Endothelial cell (in vitro differentiated cells): ENCODE measurements around the gene EARS2. TPM values are rescaled to one million over a fixed set of nuclear protein-coding genes. Genes with fewer than 3 reads are reported as not detected.
"Not testable (repeated sequence)": the region's sequence is repeated elsewhere in the genome, so short reads cannot be mapped to it uniquely, and the experiment has no call there.

Source experiments
- DNase-seq: peaks from one replicate; pipeline ENCODE4 v3.0.0; 2021; ENCODE audit warnings: low spot score
- H3K27ac Mint-ChIP-seq: one replicate; pipeline ENCODE4 v1.8.0; 2021; ENCODE audit warnings: mixed read lengths, inconsistent platforms; ENCODE audit not compliant: unreplicated experiment
- H3K27me3 Mint-ChIP-seq: one replicate; pipeline ENCODE4 v1.8.0; 2021; ENCODE audit warnings: mild to moderate bottlenecking, moderate library complexity, mixed read lengths, inconsistent platforms; ENCODE audit not compliant: unreplicated experiment
- H3K36me3 Mint-ChIP-seq: one replicate; pipeline ENCODE4 v1.8.0; 2021; ENCODE audit warnings: mild to moderate bottlenecking, low read depth, mixed read lengths, inconsistent platforms; ENCODE audit not compliant: unreplicated experiment
- H3K4me1 Mint-ChIP-seq: one replicate; pipeline ENCODE4 v1.8.0; 2021; ENCODE audit warnings: mild to moderate bottlenecking, mixed read lengths, inconsistent platforms; ENCODE audit not compliant: unreplicated experiment
- H3K4me3 Mint-ChIP-seq: one replicate; pipeline ENCODE4 v1.8.0; 2021; ENCODE audit warnings: mild to moderate bottlenecking, mixed read lengths, inconsistent platforms; ENCODE audit not compliant: unreplicated experiment
- H3K9me3 Mint-ChIP-seq: one replicate; pipeline ENCODE4 v1.8.0; 2021; ENCODE audit warnings: mixed read lengths, inconsistent platforms; ENCODE audit not compliant: unreplicated experiment
- total RNA-seq: library from RNA; stranded (reverse); fragmentation: NEBNext Ultra II Directional; extraction: Animal tissue kit (Norgen Biotek cat#: 25700); gene quantifications from one replicate; pipeline ENCODE4 v1.2.1, GENCODE V29; 2021; ENCODE audit not compliant: unreplicated experiment
- TF ChIP-seq, protein P1 (sequence below): fragments of 200-600 bp; sonication (generic); IDR thresholded peaks from one replicate; pipeline ENCODE4 v1.5.0; 2021; ENCODE audit warnings: antibody characterized with exemption; ENCODE audit not compliant: unreplicated experiment

The EARS2 gene
- total RNA-seq, 1 donor from 2014 or later, result 14.1 TPM

DNA sequence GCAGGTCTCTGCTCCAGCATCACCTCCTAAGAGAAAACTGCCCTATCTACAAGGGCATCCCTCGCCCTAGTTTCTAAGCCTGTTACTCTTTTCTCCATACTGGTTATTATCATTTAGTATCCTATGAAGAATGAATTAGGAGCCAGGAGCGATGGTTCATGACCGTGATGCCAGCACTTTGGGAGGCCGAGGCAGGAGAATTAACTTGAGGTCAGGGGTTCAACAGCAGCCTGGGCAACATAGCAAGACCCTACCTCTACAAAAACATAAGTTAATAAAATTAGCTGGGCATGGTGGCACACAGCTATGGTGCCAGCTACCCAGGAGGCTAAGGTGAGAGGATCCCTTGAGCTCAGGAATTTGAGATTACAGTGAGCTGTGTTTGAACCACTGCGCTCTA is 7.2 kb downstream of the EARS2 start:
- Mint-ChIP-seq H3K4me1 (peaks cover 4% of the 10 kb centered on the region), H3K36me3 (peaks cover 15% of the 10 kb centered on the region), H3K9me3 (no peaks in the 10 kb centered on the region), H3K27me3 (peaks cover 2% of the 10 kb centered on the region), H3K27ac (no peak overlapping the region), H3K4me3 (no peak overlapping the region)
- TF ChIP-seq, protein P1, sequence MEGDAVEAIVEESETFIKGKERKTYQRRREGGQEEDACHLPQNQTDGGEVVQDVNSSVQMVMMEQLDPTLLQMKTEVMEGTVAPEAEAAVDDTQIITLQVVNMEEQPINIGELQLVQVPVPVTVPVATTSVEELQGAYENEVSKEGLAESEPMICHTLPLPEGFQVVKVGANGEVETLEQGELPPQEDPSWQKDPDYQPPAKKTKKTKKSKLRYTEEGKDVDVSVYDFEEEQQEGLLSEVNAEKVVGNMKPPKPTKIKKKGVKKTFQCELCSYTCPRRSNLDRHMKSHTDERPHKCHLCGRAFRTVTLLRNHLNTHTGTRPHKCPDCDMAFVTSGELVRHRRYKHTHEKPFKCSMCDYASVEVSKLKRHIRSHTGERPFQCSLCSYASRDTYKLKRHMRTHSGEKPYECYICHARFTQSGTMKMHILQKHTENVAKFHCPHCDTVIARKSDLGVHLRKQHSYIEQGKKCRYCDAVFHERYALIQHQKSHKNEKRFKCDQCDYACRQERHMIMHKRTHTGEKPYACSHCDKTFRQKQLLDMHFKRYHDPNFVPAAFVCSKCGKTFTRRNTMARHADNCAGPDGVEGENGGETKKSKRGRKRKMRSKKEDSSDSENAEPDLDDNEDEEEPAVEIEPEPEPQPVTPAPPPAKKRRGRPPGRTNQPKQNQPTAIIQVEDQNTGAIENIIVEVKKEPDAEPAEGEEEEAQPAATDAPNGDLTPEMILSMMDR, result no peak
- DNase-seq, result no peak

- Mint-ChIP-seq H3K27ac (no peak overlapping the region), H3K36me3 (peaks cover 15% of the 10 kb centered on the region), H3K4me1 (no peaks in the 10 kb centered on the region), H3K9me3 (no peaks in the 10 kb centered on the region), H3K27me3 (no peaks in the 10 kb centered on the region), H3K4me3 (no peak overlapping the region)
- TF ChIP-seq, protein P1, result no peak
- no peak for DNase-seq
These were observed 12.7 kb downstream of the EARS2 start for GRCh38 chr16:23544436-23544835.

GRCh38 chr16:23540817-23541178 is 16.4 kb downstream of the EARS2 start:
- not testable (repeated sequence) for H3K4me1 Mint-ChIP-seq, H3K4me3 Mint-ChIP-seq, H3K27ac Mint-ChIP-seq, H3K9me3 Mint-ChIP-seq, H3K36me3 Mint-ChIP-seq, DNase-seq, H3K27me3 Mint-ChIP-seq

- Mint-ChIP-seq H3K9me3 (no peaks in the 10 kb centered on the region), H3K27ac (no peak overlapping the region), H3K27me3 (no peaks in the 10 kb centered on the region), H3K4me1 (no peaks in the 10 kb centered on the region), H3K4me3 (no peak overlapping the region), H3K36me3 (peaks cover 4% of the 10 kb centered on the region)
- TF ChIP-seq, protein P1, result no peak
- no peak for DNase-seq
These were observed 16.9 kb downstream of the EARS2 start for GRCh38 chr16:23539984-23540816.

GRCh38 chr16:23538919-23539278 is 18.3 kb downstream of the EARS2 start:
- no peaks in the 10 kb centered on the region for H3K9me3 Mint-ChIP-seq
- H3K4me1 Mint-ChIP-seq, result no peaks in the 10 kb centered on the region
- no peak overlapping the region for H3K27ac Mint-ChIP-seq
- H3K27me3 Mint-ChIP-seq, result no peaks in the 10 kb centered on the region
- peaks cover 9% of the 10 kb centered on the region for H3K36me3 Mint-ChIP-seq
- DNase-seq, result no peak
- TF ChIP-seq, protein P1, result no peak
- no peak overlapping the region for H3K4me3 Mint-ChIP-seq
